Activated T-helper 1 cell treated with anti-CD3 and anti-CD28 coated beads, Interleukin-2, amount 50 U/mL, for 16 hours (primary cell): ENCODE measurements around the gene APOBEC4.

Experiments
- DNase-seq, 2 donors: peaks; one replicate each; pipeline ENCODE4 v3.0.0-alpha.2; 2020; ENCODE audit warnings: low read depth in 1 of 2, low spot score in 1 of 2

The APOBEC4 gene

DNA sequence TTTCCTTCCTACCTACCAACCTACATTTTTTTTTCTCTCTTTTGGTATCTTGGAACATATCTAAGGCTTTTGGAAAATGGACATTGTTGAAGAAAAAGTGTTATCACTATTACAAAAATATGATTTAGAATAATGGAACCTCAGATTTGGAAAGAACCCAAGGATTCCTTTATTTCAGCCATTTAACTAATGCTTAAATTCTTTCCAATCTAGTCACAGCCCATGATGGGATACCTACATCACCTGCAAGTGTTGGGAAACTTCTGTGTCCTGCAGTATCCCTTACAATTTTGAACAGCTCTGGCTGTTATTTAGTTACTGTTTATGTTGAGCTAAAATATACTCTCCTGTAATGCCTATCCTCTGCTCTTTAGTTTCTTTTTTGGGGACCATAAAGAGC is 22.3 kb upstream of the APOBEC4 start:
- no peak for DNase-seq

DNA sequence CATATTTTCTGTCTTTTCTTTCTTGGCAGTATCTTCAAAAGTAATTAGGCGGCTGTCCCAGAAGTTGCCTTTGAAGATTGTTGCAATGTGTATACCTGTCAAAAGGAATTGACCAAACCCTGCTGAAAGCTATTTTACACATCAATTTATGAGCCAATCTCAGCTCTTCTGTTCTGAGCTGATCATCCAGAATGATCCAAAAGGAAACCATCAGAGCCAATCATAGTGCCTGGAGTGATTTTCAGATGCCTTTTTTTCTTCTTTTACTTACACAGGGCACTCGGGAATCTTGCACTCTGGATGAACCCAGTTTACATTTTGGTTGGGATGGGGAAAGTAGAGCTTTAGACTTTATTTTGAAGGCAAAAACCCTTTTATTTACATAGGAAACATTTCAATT is 21.8 kb upstream of the APOBEC4 start:
- no peak for DNase-seq

GRCh38 chr1:183674339-183674738 is 21.2 kb upstream of the APOBEC4 start:
- DNase-seq, result no peak

DNA sequence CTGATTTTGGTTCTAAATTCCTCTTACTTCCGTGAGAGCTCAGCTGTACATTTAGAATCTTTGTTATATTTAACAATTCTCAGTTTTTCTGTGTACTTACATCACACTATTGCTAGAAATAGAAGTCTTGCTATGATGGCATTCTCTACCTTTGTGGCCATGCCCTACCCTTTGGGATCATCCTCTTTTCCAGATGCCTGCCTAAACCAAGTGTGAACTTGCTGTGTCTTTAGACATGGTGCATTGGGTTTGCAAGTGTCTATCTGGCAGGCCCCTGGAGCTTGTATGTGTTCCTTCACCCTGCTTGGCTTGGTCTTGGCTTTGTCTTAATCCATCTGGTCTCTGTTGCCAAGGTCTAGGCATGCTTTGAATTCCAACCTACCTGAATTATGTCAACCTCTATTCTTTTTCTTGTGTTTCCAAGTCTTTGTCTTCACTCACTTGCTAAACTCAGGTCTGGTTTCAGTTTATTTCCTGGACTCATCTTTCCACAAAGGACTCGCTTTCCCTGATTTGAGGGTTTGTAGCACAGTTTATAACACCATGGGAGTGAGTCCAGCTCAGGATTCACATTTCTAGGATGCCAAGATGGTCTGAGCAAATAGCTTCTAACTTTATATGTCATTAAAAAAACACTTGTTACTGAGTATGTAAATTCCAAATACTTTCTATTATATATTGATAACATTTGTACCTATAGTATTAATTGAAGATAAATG is 20.6 kb upstream of the APOBEC4 start:
- DNase-seq, result no peak

DNA sequence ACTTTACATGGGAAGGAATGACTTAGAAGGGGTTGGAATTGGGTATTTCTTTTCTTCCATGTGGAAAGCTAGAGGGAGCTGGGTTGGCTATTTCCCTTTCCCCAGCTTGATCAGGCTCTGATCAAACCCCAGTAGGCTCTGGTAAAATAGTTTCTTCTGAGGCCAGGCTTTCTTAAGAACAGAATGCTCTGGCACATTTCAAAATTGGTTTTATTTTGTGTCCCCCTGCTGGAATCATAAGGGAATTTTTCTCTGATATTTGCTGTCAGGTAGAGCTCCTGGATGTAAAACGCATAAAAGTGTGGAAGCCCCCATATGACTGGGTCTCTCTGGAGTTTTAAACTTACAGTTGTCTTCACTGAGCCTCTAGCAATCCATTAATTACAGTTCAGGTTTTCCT is 17.1 kb upstream of the APOBEC4 start:
- DNase-seq, result no peak

- no peak for DNase-seq
These were observed 3.2 kb upstream of the APOBEC4 start for GRCh38 chr1:183656355-183656754.

DNA sequence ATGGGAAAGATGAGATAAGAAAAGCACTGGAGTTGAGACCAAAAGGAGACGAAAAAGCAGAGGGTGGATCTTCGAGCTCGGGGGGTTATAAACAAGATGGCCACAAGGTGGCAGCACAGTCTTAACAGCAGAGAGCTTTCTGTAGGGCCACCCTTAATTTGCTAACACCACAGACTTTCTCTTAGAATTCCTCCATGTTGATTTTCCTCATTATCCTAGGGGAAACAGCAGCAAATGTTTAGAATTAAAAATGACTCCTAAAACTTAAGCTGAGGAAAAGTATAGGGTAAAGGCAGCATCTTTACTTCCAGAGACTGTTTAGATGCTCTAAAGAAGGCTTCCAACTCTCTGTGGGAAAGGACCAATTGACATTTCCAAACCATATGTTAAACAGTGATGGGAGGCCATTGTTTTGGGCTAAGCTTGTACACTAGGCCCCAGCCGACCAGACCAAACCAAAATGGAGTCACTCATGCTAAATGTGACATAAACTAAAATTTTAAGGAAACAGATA is 2.5 kb upstream of the APOBEC4 start:
- peak; percentile 44 to 52 for DNase-seq

DNA sequence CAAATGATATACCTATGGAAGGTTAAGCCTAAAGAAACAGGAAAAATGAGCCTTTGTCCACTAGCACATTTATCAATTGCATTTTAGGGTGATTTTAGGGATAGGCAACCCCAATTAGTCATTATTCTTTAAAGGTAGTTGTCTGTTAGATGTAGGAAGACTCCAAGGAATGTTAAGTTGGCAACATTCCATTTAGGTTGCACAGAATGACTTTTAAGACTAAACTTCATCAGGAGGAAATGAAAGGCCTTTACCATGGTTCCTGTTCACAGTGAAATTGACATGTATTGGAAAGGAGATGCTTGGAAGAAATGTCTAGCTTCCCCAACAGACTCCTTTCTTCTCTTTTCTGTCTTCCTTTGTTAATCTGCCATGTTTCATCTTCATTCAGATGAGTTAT is 1.6 kb upstream of the APOBEC4 start:
- no peak for DNase-seq

DNA sequence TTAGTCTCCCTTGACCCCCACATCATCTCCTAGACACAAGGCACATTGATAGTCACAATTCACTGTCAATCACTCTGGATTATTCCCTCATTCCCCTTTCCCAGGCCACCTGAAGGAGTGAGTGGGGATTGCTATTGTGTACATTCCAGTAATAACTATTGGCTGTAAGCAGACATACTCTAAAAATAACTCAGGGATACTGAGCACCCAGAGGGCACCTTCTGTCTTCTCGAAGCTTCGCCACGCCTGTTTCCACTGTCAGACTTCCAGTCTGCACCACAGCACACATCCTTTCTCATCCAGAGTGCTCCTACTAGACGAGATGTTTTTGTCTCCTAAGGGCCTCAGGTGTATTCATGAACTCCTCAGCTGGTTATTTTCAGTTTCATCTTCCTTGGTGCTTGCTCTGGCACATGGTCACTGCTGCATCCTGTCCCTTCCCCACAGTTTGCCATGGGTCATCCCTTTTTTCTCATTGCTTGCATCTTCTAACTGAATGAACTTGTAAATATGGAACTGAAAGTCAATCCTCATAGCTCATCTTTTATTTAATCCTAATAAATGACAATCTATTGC is 848 bp upstream of the APOBEC4 start:
- DNase-seq, result no peak

DNA sequence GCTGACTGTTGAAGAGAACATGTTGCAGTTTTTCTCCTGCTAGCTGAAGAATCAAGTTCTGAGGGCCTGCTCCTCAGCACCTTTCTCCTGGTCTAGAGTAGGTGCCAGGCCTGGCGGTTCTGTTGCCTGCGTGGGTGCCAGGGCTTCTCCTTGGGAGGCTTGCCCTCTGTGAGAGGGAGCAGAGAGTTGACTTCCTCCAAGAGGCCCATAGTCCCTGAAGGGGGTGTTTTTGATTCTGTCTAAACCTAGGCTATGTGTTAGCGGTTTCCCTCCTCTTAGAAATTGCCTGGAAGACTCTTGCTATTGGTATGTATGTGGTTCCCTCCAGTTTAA is 312 bp upstream of the APOBEC4 start:
- no peak for DNase-seq

DNA sequence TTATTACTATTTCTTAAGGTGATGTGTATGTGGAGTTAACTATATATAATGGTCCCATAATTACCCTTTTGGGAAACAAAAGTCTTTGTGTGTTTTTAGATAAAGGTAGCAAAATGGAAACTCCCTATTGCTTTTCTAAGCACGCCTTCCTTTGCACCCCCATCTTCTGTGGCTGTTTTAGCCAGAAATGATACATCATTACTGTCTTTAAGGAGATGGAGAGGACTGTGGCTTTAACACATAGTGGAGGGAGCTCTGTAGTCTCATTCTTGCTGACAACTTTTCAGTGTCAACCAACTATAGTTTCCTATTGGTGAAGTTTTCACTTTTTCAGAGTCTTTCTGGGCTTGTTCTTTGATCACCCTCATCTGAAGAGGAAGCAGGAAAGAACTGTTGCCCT is 1.0 kb downstream of the APOBEC4 start:
- DNase-seq, result no peak

GRCh38 chr1:183651612-183652011 is 1.5 kb downstream of the APOBEC4 start:
- DNase-seq, result no peak

- no peak for DNase-seq
These were observed 5.1 kb downstream of the APOBEC4 start for GRCh38 chr1:183648042-183648441.

GRCh38 chr1:183646776-183647175 is 6.3 kb downstream of the APOBEC4 start:
- DNase-seq, result no peak

GRCh38 chr1:183645531-183645930 is 7.6 kb downstream of the APOBEC4 start:
- DNase-seq, result no peak

- DNase-seq, result no peak
These were observed 10.9 kb downstream of the APOBEC4 start for GRCh38 chr1:183642166-183642565.

DNA sequence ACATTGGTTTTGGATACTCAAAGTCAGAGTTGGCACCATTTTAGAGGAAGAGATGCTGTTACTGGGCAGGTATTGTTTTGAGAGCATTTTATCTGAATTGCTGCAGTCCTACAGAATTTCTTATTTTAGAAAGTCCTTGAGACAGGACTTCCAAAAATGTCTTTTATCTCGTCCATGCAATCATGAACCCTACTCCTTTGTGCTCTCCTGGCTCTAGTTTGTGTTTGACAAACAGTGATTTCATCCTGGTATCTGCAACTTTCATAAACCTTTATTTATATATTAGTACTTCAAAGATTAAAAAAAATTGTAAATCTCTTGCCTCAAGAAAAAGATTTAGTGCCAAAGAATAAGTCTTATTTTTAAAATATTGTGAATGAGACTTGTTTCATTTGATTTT is 12.9 kb downstream of the APOBEC4 start:
- DNase-seq, result no peak

- DNase-seq, result no peak
These were observed 14.3 kb downstream of the APOBEC4 start for GRCh38 chr1:183638649-183639387.

GRCh38 chr1:183636783-183637182 is 16.3 kb downstream of the APOBEC4 start:
- DNase-seq, result no peak

DNA sequence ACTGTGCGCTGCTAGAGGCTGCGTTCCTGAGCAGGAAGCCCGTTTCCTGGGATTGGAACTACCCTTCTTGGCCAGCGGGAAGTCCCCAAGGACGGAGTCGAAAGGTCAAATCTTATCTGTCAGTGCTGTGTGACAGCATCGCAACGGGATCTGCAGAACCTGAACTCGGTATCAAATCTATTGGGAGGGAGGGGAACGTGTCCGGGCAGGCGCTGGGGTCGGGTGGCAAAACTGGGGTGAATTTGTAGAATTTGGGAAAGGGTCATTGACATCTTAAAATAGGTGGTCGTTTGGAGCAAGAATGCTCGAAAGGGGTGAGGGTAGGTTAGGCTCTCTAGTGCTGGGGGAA is 16.8 kb downstream of the APOBEC4 start:
- DNase-seq, result no peak

GRCh38 chr1:183635606-183636333 is 17.3 kb downstream of the APOBEC4 start, which contains the start of gene ARPC5:
Gene ARPC5 (minus strand): TSS chr1:183635783. CDS start chr1:183635659, 124 bp downstream.
- DNase-seq, result peak; percentile 89 to 94
